Measurements from ENCODE around the gene TENT4A.
A peak's percentile ranks its signal among the peaks of the same experiment; 100 is the strongest.

The TENT4A gene

DNA sequence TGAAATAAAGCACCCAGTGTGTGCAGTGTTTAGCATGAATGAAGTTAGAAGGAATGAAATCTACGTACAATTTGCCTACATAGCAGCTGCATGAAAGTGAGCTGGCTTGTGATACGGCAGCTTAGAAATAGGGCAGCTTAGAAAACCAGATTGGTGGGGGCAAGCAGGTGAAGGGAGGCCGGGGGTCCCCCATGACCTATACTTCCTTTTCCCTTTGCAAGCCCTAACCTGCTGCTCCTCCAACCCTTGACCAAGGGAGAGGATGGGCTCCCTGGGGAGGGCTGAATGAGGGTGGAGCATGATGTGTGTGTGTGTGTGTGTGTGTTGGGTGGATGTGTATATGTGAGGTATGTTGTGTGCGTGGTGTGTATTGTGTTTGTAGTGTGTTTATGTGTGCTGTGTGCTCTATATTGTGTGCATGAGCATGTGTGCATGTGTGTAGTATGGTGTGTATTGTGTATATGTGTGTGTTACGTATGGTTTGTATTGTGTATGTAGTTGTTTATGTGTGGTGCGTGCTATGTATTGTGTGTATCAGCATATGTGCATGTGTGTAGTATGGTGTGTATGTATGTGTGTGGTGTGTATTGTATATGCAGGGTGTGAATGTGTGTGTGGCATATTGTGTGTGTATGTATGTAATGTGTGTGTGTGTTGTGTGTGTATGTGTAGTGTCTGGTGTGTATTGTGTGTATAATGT, 72.1 kb downstream of the TENT4A start:
- H4K91ac ChIP-seq (ENCODE audit: low read length): no peak overlapping the region
- H3K27ac ChIP-seq (ENCODE audit: low read length, poor library complexity, severe bottlenecking): no peak overlapping the region
- H3K36me3 ChIP-seq (ENCODE audit: control insufficient read depth in 1 of 2, insufficient read depth in 2 of 2, low read depth in 1 of 2, low read length in 2 of 2): no peaks in the 10 kb centered on the region
- H3K27me3 ChIP-seq (ENCODE audit: control insufficient read depth in 1 of 2, insufficient read depth in 1 of 2, low read length in 2 of 2): peaks cover 0 to 1% of the 10 kb centered on the region in 2 experiments
- no peak overlapping the region for H2AFZ ChIP-seq (ENCODE audit: low read depth, low read length)
- WGBS: 92% methylated on average over 5 of the region's 6 CpGs
- no peaks in the 10 kb centered on the region for H3K79me1 ChIP-seq (replicated peaks; ENCODE audit: low read length, poor library complexity, severe bottlenecking)
- no peak overlapping the region for H2BK120ac ChIP-seq (ENCODE audit: low read depth, low read length)
- no peak overlapping the region for H2BK15ac ChIP-seq (ENCODE audit: low read depth, poor library complexity, severe bottlenecking)
- no peak overlapping the region for H3K4ac ChIP-seq (ENCODE audit: low read depth in 1 of 2, low read length in 2 of 2)
- H3K9me3 ChIP-seq (ENCODE audit: control insufficient read depth, low read length): no peaks in the 10 kb centered on the region
- no peak overlapping the region for H3K18ac ChIP-seq (ENCODE audit: low read depth in 1 of 2, low read length in 2 of 2)
- no peak overlapping the region for H3K23ac ChIP-seq (ENCODE audit: low read length in 2 of 2)
- DNase-seq: no peak
- H3K4me2 ChIP-seq (ENCODE audit: low read length, poor library complexity, severe bottlenecking): no peak overlapping the region
- no peak overlapping the region for H3K9ac ChIP-seq (ENCODE audit: low read length)
- H2BK5ac ChIP-seq (ENCODE audit: low read depth, low read length, poor library complexity, severe bottlenecking): no peak overlapping the region
- peaks cover 1% of the 10 kb centered on the region for H3K4me1 ChIP-seq (ENCODE audit: control insufficient read depth, insufficient read depth, low read depth, low read length)
- H3K4me3 ChIP-seq (ENCODE audit: insufficient read depth in 1 of 2, low read depth in 1 of 2, low read length in 2 of 2): no peak overlapping the region
- H4K8ac ChIP-seq (ENCODE audit: low read length): no peak overlapping the region
- H2AK5ac ChIP-seq (ENCODE audit: low read length, severe bottlenecking): no peak overlapping the region
- H2BK12ac ChIP-seq (ENCODE audit: low read length in 2 of 2): no peak overlapping the region
- H3K14ac ChIP-seq (ENCODE audit: low read length in 2 of 2): peak overlapping the region in 1 of 2 experiments; percentile 83

DNA sequence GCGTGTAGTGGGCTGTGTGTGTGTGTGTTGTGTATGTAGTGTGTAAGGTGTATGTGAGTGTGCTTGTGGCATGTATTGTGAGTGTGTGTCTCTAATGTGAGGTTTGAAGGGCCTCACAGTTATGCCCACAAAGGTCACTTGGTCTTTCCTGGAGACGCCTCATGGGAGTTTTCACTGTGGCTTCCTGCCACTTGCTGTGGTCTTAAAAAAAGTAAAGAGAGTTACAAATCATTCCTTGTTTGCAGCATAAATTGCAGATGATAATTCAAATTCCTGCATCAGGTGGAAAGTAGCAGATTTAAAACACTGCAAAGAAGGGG, 72.6 kb downstream of the TENT4A start:
- Histone ChIP-seq H3K36me3 (ENCODE audit: control insufficient read depth in 1 of 2, insufficient read depth in 2 of 2, low read depth in 1 of 2, low read length in 2 of 2) (no peaks in the 10 kb centered on the region), H3K27ac (ENCODE audit: low read length, poor library complexity, severe bottlenecking) (no peak overlapping the region), H4K91ac (ENCODE audit: low read length) (no peak overlapping the region), H2BK120ac (ENCODE audit: low read depth, low read length) (no peak overlapping the region), H3K9ac (ENCODE audit: low read length) (no peak overlapping the region), H3K18ac (ENCODE audit: low read depth in 1 of 2, low read length in 2 of 2) (no peak overlapping the region), H4K8ac (ENCODE audit: low read length) (no peak overlapping the region), H3K9me3 (ENCODE audit: control insufficient read depth, low read length) (no peaks in the 10 kb centered on the region), H3K4ac (ENCODE audit: low read depth in 1 of 2, low read length in 2 of 2) (no peak overlapping the region), H2BK5ac (ENCODE audit: low read depth, low read length, poor library complexity, severe bottlenecking) (no peak overlapping the region), H3K23ac (ENCODE audit: low read length in 2 of 2) (no peak overlapping the region), H3K79me1 (replicated peaks; ENCODE audit: low read length, poor library complexity, severe bottlenecking) (no peaks in the 10 kb centered on the region), H3K14ac (ENCODE audit: low read length in 2 of 2) (peak overlapping the region in 1 of 2 experiments; percentile 83), H2AFZ (ENCODE audit: low read depth, low read length) (no peak overlapping the region), H3K27me3 (ENCODE audit: control insufficient read depth in 1 of 2, insufficient read depth in 1 of 2, low read length in 2 of 2) (peaks cover 4 to 6% of the 10 kb centered on the region in 2 experiments), H3K4me1 (ENCODE audit: control insufficient read depth, insufficient read depth, low read depth, low read length) (peaks cover 1% of the 10 kb centered on the region), H2BK15ac (ENCODE audit: low read depth, poor library complexity, severe bottlenecking) (no peak overlapping the region), H3K4me3 (ENCODE audit: insufficient read depth in 1 of 2, low read depth in 1 of 2, low read length in 2 of 2) (no peak overlapping the region), H2BK12ac (ENCODE audit: low read length in 2 of 2) (no peak overlapping the region), H2AK5ac (ENCODE audit: low read length, severe bottlenecking) (no peak overlapping the region), H3K4me2 (ENCODE audit: low read length, poor library complexity, severe bottlenecking) (no peak overlapping the region)
- no peak for DNase-seq
- WGBS: 95% methylated on average over 2 of the region's 2 CpGs

DNA sequence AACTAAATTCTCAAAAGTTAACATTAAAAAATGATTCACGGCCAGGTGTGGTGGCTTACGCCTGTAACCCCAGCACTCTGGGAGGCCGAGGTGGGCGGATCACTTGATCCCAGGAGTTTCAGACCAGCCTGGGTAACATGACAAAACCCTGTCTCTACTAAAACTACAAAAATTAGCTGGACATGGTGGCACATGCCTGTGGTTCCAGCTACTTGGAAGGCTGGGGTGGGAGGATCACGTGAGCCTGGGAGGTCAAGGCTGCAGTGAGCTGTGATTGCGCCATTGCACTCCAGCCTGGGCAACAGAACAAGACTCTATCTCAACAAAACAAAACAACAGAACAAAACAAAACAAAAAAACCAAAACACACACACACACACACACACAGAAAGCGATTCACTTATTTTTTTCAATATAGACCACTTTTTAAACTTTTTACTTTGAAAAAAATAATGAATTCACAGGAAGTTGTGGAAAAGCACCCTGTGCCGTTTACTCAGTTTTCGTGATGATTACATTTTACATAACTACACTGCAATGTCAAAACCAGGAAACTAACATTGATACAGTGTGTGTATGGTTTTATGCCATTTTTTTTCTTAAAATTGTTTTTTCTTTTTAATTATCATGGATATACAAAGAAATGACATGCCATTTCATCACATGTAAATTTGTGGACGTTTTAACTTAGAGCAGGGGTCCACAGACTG, 73.7 kb downstream of the TENT4A start:
- peak; percentile 33 for DNase-seq
- H3K4me3 ChIP-seq (ENCODE audit: insufficient read depth in 1 of 2, low read depth in 1 of 2, low read length in 2 of 2): no peak overlapping the region
- peaks cover 1% of the 10 kb centered on the region for H3K4me1 ChIP-seq (ENCODE audit: control insufficient read depth, insufficient read depth, low read depth, low read length)
- no peak overlapping the region for H3K23ac ChIP-seq (ENCODE audit: low read length in 2 of 2)
- no peak overlapping the region for H3K4ac ChIP-seq (ENCODE audit: low read depth in 1 of 2, low read length in 2 of 2)
- WGBS: 92% methylated on average over 8 of the region's 10 CpGs
- no peaks in the 10 kb centered on the region for H3K9me3 ChIP-seq (ENCODE audit: control insufficient read depth, low read length)
- H3K79me1 ChIP-seq (replicated peaks; ENCODE audit: low read length, poor library complexity, severe bottlenecking): no peaks in the 10 kb centered on the region
- H2AFZ ChIP-seq (ENCODE audit: low read depth, low read length): no peak overlapping the region
- no peak overlapping the region for H3K18ac ChIP-seq (ENCODE audit: low read depth in 1 of 2, low read length in 2 of 2)
- H3K36me3 ChIP-seq (ENCODE audit: control insufficient read depth in 1 of 2, insufficient read depth in 2 of 2, low read depth in 1 of 2, low read length in 2 of 2): no peaks in the 10 kb centered on the region
- no peak overlapping the region for H3K4me2 ChIP-seq (ENCODE audit: low read length, poor library complexity, severe bottlenecking)
- H2BK120ac ChIP-seq (ENCODE audit: low read depth, low read length): no peak overlapping the region
- H2BK15ac ChIP-seq (ENCODE audit: low read depth, poor library complexity, severe bottlenecking): no peak overlapping the region
- no peak overlapping the region for H4K8ac ChIP-seq (ENCODE audit: low read length)
- H3K27ac ChIP-seq (ENCODE audit: low read length, poor library complexity, severe bottlenecking): no peak overlapping the region
- H3K27me3 ChIP-seq (ENCODE audit: control insufficient read depth in 1 of 2, insufficient read depth in 1 of 2, low read length in 2 of 2): peaks cover 6 to 10% of the 10 kb centered on the region in 2 experiments
- H3K9ac ChIP-seq (ENCODE audit: low read length): no peak overlapping the region
- no peak overlapping the region for H2BK12ac ChIP-seq (ENCODE audit: low read length in 2 of 2)
- H2AK5ac ChIP-seq (ENCODE audit: low read length, severe bottlenecking): no peak overlapping the region
- no peak overlapping the region for H4K91ac ChIP-seq (ENCODE audit: low read length)
- H2BK5ac ChIP-seq (ENCODE audit: low read depth, low read length, poor library complexity, severe bottlenecking): no peak overlapping the region
- H3K14ac ChIP-seq (ENCODE audit: low read length in 2 of 2): no peak overlapping the region

DNA sequence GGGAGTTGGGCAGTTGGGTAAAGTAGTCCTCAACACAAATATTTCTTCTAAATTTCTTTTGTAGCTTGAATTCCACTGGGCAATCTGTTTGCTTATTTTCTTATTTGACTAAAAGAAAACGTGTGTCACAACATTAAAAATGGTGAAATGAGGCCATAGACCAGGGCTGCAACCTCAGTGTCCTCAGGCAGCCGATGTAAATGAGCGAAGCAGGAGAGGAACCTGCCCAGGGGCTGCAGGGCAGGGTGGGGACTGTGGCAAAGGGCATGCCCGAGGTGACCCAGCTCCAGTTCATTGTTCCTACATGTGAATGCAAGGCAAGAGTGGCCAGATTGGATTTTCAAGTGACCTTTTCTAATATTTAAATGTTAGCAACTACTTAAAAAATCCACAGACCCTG, 74.7 kb downstream of the TENT4A start:
- Histone ChIP-seq H2AFZ (ENCODE audit: low read depth, low read length) (no peak overlapping the region), H4K91ac (ENCODE audit: low read length) (no peak overlapping the region), H3K9me3 (ENCODE audit: control insufficient read depth, low read length) (no peaks in the 10 kb centered on the region), H3K4ac (ENCODE audit: low read depth in 1 of 2, low read length in 2 of 2) (no peak overlapping the region), H3K27ac (ENCODE audit: low read length, poor library complexity, severe bottlenecking) (no peak overlapping the region), H3K36me3 (ENCODE audit: control insufficient read depth in 1 of 2, insufficient read depth in 2 of 2, low read depth in 1 of 2, low read length in 2 of 2) (no peaks in the 10 kb centered on the region), H2AK5ac (ENCODE audit: low read length, severe bottlenecking) (no peak overlapping the region), H3K9ac (ENCODE audit: low read length) (no peak overlapping the region), H3K4me2 (ENCODE audit: low read length, poor library complexity, severe bottlenecking) (no peak overlapping the region), H3K79me1 (replicated peaks; ENCODE audit: low read length, poor library complexity, severe bottlenecking) (no peaks in the 10 kb centered on the region), H3K14ac (ENCODE audit: low read length in 2 of 2) (no peak overlapping the region), H3K18ac (ENCODE audit: low read depth in 1 of 2, low read length in 2 of 2) (no peak overlapping the region), H3K4me3 (ENCODE audit: insufficient read depth in 1 of 2, low read depth in 1 of 2, low read length in 2 of 2) (no peak overlapping the region), H2BK120ac (ENCODE audit: low read depth, low read length) (no peak overlapping the region), H3K27me3 (ENCODE audit: control insufficient read depth in 1 of 2, insufficient read depth in 1 of 2, low read length in 2 of 2) (peaks cover 6 to 12% of the 10 kb centered on the region in 2 experiments), H2BK12ac (ENCODE audit: low read length in 2 of 2) (no peak overlapping the region), H4K8ac (ENCODE audit: low read length) (no peak overlapping the region), H3K23ac (ENCODE audit: low read length in 2 of 2) (no peak overlapping the region), H2BK5ac (ENCODE audit: low read depth, low read length, poor library complexity, severe bottlenecking) (no peak overlapping the region), H2BK15ac (ENCODE audit: low read depth, poor library complexity, severe bottlenecking) (no peak overlapping the region), H3K4me1 (ENCODE audit: control insufficient read depth, insufficient read depth, low read depth, low read length) (peaks cover 1% of the 10 kb centered on the region)
- DNase-seq: no peak
- 83% methylated on average over 3 of the region's 4 CpGs for WGBS
